Endothelial cell (in vitro differentiated cells): Measurements from ENCODE around the gene NOS1AP. TPM values are rescaled to one million over a fixed set of nuclear protein-coding genes. Genes with fewer than 3 reads are reported as not detected.

Experiments used
- DNase-seq: peaks from one replicate; pipeline ENCODE4 v3.0.0; 2021; ENCODE audit warnings: low spot score
- H3K27ac Mint-ChIP-seq: one replicate; pipeline ENCODE4 v1.8.0; 2021; ENCODE audit warnings: mixed read lengths, inconsistent platforms; ENCODE audit not compliant: unreplicated experiment
- H3K27me3 Mint-ChIP-seq: one replicate; pipeline ENCODE4 v1.8.0; 2021; ENCODE audit warnings: mild to moderate bottlenecking, moderate library complexity, mixed read lengths, inconsistent platforms; ENCODE audit not compliant: unreplicated experiment
- H3K36me3 Mint-ChIP-seq: one replicate; pipeline ENCODE4 v1.8.0; 2021; ENCODE audit warnings: mild to moderate bottlenecking, low read depth, mixed read lengths, inconsistent platforms; ENCODE audit not compliant: unreplicated experiment
- H3K4me1 Mint-ChIP-seq: one replicate; pipeline ENCODE4 v1.8.0; 2021; ENCODE audit warnings: mild to moderate bottlenecking, mixed read lengths, inconsistent platforms; ENCODE audit not compliant: unreplicated experiment
- H3K4me3 Mint-ChIP-seq: one replicate; pipeline ENCODE4 v1.8.0; 2021; ENCODE audit warnings: mild to moderate bottlenecking, mixed read lengths, inconsistent platforms; ENCODE audit not compliant: unreplicated experiment
- H3K9me3 Mint-ChIP-seq: one replicate; pipeline ENCODE4 v1.8.0; 2021; ENCODE audit warnings: mixed read lengths, inconsistent platforms; ENCODE audit not compliant: unreplicated experiment
- total RNA-seq: library from RNA; stranded (reverse); fragmentation: NEBNext Ultra II Directional; extraction: Animal tissue kit (Norgen Biotek cat#: 25700); gene quantifications from one replicate; pipeline ENCODE4 v1.2.1, GENCODE V29; 2021; ENCODE audit not compliant: unreplicated experiment
- TF ChIP-seq, protein P1 (sequence below): fragments of 200-600 bp; sonication (generic); IDR thresholded peaks from one replicate; pipeline ENCODE4 v1.5.0; 2021; ENCODE audit warnings: antibody characterized with exemption; ENCODE audit not compliant: unreplicated experiment

Gene NOS1AP
- total RNA-seq, 1 donor from 2014 or later, result 19.8 TPM

- no peaks in the 10 kb centered on the region for H3K9me3 Mint-ChIP-seq
Measured at GRCh38 chr1:162204823-162205155, 135.3 kb downstream of the NOS1AP start.

DNA sequence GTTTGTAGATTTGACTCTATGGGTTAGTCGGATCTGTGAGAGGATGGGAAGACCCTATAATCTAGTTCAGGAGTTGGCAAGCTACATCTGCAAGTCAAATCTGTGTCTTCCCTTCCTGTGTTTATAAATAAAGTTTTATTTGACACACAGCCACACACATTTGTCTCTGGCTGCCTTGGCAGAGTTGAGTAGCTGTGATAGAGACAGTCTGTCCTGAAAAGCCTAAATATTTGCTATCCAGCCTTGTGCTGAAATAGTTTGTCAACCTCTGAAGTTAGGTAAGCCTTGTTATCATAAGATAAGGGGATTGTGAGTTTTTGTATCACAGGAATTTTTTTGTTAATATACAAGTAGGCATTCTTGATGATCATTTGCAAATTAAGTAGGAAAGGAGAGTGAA is 136.8 kb downstream of the NOS1AP start:
- Mint-ChIP-seq H3K4me3 (no peak overlapping the region), H3K4me1 (peaks cover 50% of the 10 kb centered on the region)

More at GRCh38 chr1:162204823-162205155, 135.3 kb downstream of the NOS1AP start:
- Mint-ChIP-seq H3K27ac (no peak overlapping the region), H3K4me1 (peaks cover 52% of the 10 kb centered on the region), H3K27me3 (peaks cover 2% of the 10 kb centered on the region), H3K4me3 (no peak overlapping the region), H3K36me3 (no peaks in the 10 kb centered on the region)
- DNase-seq, result no peak
- TF ChIP-seq, protein P1, sequence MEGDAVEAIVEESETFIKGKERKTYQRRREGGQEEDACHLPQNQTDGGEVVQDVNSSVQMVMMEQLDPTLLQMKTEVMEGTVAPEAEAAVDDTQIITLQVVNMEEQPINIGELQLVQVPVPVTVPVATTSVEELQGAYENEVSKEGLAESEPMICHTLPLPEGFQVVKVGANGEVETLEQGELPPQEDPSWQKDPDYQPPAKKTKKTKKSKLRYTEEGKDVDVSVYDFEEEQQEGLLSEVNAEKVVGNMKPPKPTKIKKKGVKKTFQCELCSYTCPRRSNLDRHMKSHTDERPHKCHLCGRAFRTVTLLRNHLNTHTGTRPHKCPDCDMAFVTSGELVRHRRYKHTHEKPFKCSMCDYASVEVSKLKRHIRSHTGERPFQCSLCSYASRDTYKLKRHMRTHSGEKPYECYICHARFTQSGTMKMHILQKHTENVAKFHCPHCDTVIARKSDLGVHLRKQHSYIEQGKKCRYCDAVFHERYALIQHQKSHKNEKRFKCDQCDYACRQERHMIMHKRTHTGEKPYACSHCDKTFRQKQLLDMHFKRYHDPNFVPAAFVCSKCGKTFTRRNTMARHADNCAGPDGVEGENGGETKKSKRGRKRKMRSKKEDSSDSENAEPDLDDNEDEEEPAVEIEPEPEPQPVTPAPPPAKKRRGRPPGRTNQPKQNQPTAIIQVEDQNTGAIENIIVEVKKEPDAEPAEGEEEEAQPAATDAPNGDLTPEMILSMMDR, result no peak

DNA sequence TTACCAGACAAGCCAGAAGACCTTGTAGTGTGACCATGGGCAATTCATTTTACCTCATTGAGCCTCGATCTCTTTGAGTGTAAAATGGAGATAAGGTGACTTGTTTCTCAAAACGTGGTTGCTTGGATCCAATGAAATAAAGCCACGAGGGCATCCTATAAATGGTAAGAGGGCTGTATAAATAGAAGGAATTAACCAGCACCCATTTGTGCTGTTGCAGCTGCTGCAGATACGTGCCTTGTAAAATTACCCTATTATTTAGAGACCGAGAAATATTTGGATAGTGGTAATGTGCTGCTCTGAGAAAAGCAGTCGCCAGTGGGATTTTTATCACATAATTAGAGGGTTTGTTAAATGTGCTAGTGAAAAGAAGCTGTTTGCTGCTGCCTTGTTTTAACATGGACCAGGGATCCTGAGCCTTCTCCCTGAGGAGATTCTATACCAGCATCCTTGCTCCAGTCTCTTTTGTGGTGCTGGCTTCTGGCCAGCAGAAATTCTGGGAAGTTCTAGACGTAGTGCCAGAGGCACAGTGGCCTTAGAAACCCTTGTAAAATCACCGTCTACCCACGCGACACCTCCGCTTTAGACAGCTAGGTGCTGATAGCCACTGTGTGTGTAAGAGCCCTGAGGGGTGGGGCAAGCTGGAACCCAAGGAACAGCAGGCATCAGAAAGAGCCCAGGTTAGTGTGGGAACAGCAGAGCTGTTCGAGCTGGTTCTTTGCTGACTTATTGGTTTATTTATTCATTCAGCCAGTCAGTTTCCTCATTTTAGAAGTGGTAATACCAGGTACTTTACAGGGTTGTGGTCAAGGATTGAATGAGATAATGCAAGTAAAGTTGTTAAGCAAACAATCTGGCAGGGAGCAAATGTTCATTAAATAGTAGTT is 137.5 kb downstream of the NOS1AP start:
- TF ChIP-seq, protein P1, result no peak
- Mint-ChIP-seq H3K36me3 (no peaks in the 10 kb centered on the region), H3K27me3 (peaks cover 5% of the 10 kb centered on the region), H3K4me1 (peaks cover 51% of the 10 kb centered on the region), H3K4me3 (no peak overlapping the region), H3K27ac (no peak overlapping the region), H3K9me3 (no peaks in the 10 kb centered on the region)
- no peak for DNase-seq

More for the DNA sequence above, 136.8 kb downstream of the NOS1AP start:
- no peaks in the 10 kb centered on the region for H3K9me3 Mint-ChIP-seq
- H3K27ac Mint-ChIP-seq, result no peak overlapping the region
- TF ChIP-seq, protein P1, result no peak
- no peaks in the 10 kb centered on the region for H3K36me3 Mint-ChIP-seq
- no peak for DNase-seq
- H3K27me3 Mint-ChIP-seq, result no peaks in the 10 kb centered on the region

DNA sequence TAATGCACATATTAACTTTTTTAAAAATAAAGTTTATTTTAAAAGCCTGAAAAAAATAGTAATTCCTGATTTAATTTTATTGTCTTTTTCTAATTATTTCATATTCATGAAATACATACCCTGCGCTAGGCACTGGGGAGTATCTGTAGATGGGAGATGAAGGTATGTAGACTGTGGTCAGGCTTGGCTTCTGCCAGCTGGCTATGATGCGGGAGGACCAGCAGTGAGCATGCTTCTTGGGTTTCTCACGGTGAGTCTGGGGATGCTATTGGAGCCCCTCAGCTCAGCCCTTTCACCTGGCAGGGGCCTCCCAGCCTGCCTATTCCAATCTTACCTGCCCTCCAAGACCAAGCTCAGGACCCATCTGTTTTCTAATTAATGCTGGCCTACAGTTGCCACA is 138.4 kb downstream of the NOS1AP start:
- no peak overlapping the region for H3K4me3 Mint-ChIP-seq
- DNase-seq, result no peak
- no peaks in the 10 kb centered on the region for H3K9me3 Mint-ChIP-seq
- no peak overlapping the region for H3K27ac Mint-ChIP-seq
- TF ChIP-seq, protein P1, result no peak
- H3K36me3 Mint-ChIP-seq, result no peaks in the 10 kb centered on the region
- peaks cover 59% of the 10 kb centered on the region for H3K4me1 Mint-ChIP-seq
- peaks cover 6% of the 10 kb centered on the region for H3K27me3 Mint-ChIP-seq

DNA sequence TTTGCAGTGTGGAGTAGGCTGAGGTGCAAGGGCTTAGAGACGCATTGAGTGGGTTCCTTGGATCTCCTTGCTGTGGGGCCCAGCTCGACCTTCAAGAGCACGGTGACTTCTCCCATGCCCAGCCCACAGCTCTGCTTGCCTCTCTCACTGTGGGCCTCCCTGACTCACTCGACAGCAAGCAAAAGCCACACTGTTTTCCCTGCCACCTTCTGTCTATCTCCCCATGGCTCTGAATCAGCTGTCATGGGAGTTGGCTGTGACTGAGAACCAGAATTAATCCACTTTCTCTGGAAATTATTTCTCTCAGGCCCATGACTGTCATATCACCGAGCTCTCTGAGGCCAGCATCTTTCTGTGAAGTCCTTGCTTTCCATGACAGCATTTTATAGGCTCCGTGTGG is 140.7 kb downstream of the NOS1AP start:
- Mint-ChIP-seq H3K9me3 (no peaks in the 10 kb centered on the region), H3K27ac (no peak overlapping the region), H3K27me3 (peaks cover 6% of the 10 kb centered on the region), H3K36me3 (no peaks in the 10 kb centered on the region), H3K4me3 (no peak overlapping the region), H3K4me1 (peaks cover 66% of the 10 kb centered on the region)
- DNase-seq, result no peak
- TF ChIP-seq, protein P1, result no peak
